ENCODE results near the gene MYOM3.

Gene MYOM3

GRCh38 chr1:24075946-24076345 is 36.0 kb downstream of the MYOM3 start:
- DNase-seq (ENCODE audit: low read depth) = no peak
- no peak for TF ChIP-seq CTCF (IDR thresholded peaks at IDR 0.05; ENCODE audit: low read depth, low read length, missing control alignments)
- no peak overlapping the region for H3K4me3 ChIP-seq (ENCODE audit: low read depth, low read length)

- no peak overlapping the region for H3K4me3 ChIP-seq (ENCODE audit: low read depth, low read length)
- TF ChIP-seq CTCF (IDR thresholded peaks at IDR 0.05; ENCODE audit: low read depth, low read length, missing control alignments) = no peak
- DNase-seq (ENCODE audit: low read depth) = no peak
These were observed 36.4 kb downstream of the MYOM3 start for GRCh38 chr1:24075590-24075854.

- TF ChIP-seq CTCF (IDR thresholded peaks at IDR 0.05; ENCODE audit: low read depth, low read length, missing control alignments) = no peak
- no peak overlapping the region for H3K4me3 ChIP-seq (ENCODE audit: low read depth, low read length)
- no peak for DNase-seq (ENCODE audit: low read depth)
These were observed 36.9 kb downstream of the MYOM3 start for GRCh38 chr1:24074817-24075589.

- DNase-seq (ENCODE audit: low read depth) = no peak
- H3K4me3 ChIP-seq (ENCODE audit: low read depth, low read length) = no peak overlapping the region
- no peak for TF ChIP-seq CTCF (IDR thresholded peaks at IDR 0.05; ENCODE audit: low read depth, low read length, missing control alignments)
These were observed 37.7 kb downstream of the MYOM3 start for GRCh38 chr1:24074196-24074595.

GRCh38 chr1:24071941-24072340 is 40.0 kb downstream of the MYOM3 start:
- H3K4me3 ChIP-seq (ENCODE audit: low read depth, low read length) = no peak overlapping the region
- TF ChIP-seq CTCF (IDR thresholded peaks at IDR 0.05; ENCODE audit: low read depth, low read length, missing control alignments) = no peak
- DNase-seq (ENCODE audit: low read depth) = no peak

GRCh38 chr1:24070821-24071393 is 41.0 kb downstream of the MYOM3 start:
- peak; percentile 27 for DNase-seq (ENCODE audit: low read depth)
- peak; percentile 95 for TF ChIP-seq CTCF (IDR thresholded peaks at IDR 0.05; ENCODE audit: low read depth, low read length, missing control alignments)
- no peak overlapping the region for H3K4me3 ChIP-seq (ENCODE audit: low read depth, low read length)

GRCh38 chr1:24069817-24070216 is 42.1 kb downstream of the MYOM3 start:
- TF ChIP-seq CTCF (IDR thresholded peaks at IDR 0.05; ENCODE audit: low read depth, low read length, missing control alignments) = no peak
- DNase-seq (ENCODE audit: low read depth) = no peak
- no peak overlapping the region for H3K4me3 ChIP-seq (ENCODE audit: low read depth, low read length)
